Neural crest cell (in vitro differentiated cells): ENCODE data around the gene OSBPL10. TPM values are rescaled to one million over a fixed set of nuclear protein-coding genes. Genes with fewer than 3 reads are reported as not detected.

Experiments used
- DNase-seq: peaks from one replicate; pipeline ENCODE4 v3.0.0; 2021; ENCODE audit warnings: low read depth, mixed read lengths, low spot score
- H3K27ac Mint-ChIP-seq: one replicate; pipeline ENCODE4 v1.8.0; 2021; ENCODE audit warnings: mild to moderate bottlenecking, mixed read lengths; ENCODE audit not compliant: unreplicated experiment
- H3K27me3 Mint-ChIP-seq: 2 replicates; pipeline ENCODE4 v1.8.0; 2021; ENCODE audit warnings: low read depth, mild to moderate bottlenecking, mixed read lengths
- H3K36me3 Mint-ChIP-seq: 2 replicates; pipeline ENCODE4 v1.8.0; 2021; ENCODE audit warnings: low read depth, mild to moderate bottlenecking, mixed read lengths
- H3K4me1 Mint-ChIP-seq: 2 replicates; pipeline ENCODE4 v1.8.0; 2021; ENCODE audit warnings: mixed read lengths
- H3K4me3 Mint-ChIP-seq: one replicate; pipeline ENCODE4 v1.8.0; 2021; ENCODE audit warnings: mild to moderate bottlenecking, mixed read lengths
- H3K9me3 Mint-ChIP-seq: 2 replicates; pipeline ENCODE4 v1.8.0; 2021; ENCODE audit warnings: mixed read lengths
- total RNA-seq: library from RNA; stranded (reverse); gene quantifications from 2 replicates; pipeline ENCODE4 v1.2.1, GENCODE V29; 2021
- TF ChIP-seq, protein P1 (sequence below): fragments of 200-600 bp; sonication (generic); conservative IDR thresholded peaks from 2 replicates; pipeline ENCODE4 v1.5.0; 2021; ENCODE audit warnings: antibody characterized with exemption, mild to moderate bottlenecking

OSBPL10 gene
- total RNA-seq, 1 donor from 2014 or later: 18.7 TPM

DNA sequence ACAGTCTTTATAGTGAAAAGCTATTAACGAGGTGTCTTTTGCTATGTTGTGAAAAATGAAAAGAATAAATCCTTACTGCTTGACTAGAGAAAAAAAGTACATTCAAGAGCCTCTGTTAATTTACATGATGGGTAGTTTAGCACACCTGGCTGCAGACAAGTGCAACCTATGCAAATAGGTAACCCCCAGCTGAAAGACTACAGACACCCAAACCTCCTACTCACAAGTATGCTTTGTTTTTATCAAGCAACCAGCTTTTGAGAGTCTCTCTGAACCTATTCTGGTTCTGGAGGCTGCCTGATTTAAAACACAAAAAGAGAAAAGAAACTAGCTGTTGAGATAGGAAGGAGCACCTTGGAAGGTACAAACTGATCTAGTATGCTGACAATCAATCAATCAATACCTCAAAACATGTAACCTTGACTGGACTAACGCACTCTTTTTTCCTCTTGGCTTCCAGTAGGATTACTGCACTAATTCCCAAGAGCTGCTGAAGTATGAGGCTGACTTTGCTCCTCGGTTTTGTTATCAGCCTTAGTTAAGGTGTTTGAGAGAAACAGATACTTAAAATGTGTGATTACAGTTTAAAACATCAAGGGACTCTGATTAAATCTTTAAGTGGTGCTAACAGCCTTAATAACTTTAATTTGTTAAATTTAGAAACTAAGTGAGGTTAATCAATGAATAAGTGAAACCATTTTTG, 63.6 kb downstream of the OSBPL10 start:
- peaks cover 30% of the 10 kb centered on the region for H3K4me1 Mint-ChIP-seq
- TF ChIP-seq, protein P1, sequence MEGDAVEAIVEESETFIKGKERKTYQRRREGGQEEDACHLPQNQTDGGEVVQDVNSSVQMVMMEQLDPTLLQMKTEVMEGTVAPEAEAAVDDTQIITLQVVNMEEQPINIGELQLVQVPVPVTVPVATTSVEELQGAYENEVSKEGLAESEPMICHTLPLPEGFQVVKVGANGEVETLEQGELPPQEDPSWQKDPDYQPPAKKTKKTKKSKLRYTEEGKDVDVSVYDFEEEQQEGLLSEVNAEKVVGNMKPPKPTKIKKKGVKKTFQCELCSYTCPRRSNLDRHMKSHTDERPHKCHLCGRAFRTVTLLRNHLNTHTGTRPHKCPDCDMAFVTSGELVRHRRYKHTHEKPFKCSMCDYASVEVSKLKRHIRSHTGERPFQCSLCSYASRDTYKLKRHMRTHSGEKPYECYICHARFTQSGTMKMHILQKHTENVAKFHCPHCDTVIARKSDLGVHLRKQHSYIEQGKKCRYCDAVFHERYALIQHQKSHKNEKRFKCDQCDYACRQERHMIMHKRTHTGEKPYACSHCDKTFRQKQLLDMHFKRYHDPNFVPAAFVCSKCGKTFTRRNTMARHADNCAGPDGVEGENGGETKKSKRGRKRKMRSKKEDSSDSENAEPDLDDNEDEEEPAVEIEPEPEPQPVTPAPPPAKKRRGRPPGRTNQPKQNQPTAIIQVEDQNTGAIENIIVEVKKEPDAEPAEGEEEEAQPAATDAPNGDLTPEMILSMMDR: no peak
- no peak for DNase-seq
- peaks cover 11% of the 10 kb centered on the region for H3K9me3 Mint-ChIP-seq
- peaks cover 7% of the 10 kb centered on the region for H3K36me3 Mint-ChIP-seq
- H3K27ac Mint-ChIP-seq: no peak overlapping the region
- H3K27me3 Mint-ChIP-seq: peaks cover 4% of the 10 kb centered on the region
- H3K4me3 Mint-ChIP-seq: no peak overlapping the region

DNA sequence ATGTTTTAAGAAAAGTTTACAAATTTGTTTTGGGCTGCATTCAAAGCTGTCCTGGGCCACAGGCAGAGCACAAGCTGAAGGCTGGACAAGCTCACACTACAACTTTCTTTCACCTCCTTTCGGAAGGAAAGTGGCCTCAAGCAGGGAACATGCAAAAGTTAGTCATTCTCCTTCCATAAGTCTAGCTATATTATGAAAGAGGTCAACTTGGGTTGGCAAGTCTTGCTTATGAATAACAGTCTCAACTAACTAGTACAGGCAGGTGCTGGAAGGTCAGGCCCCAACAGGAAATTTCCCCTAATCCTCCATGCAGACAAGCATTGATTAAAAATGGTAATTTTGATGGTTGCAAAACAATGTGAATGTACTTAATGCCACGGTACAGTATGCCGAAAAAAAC, 69.4 kb downstream of the OSBPL10 start:
- no peak overlapping the region for H3K4me3 Mint-ChIP-seq
- no peaks in the 10 kb centered on the region for H3K27me3 Mint-ChIP-seq
- H3K4me1 Mint-ChIP-seq: peaks cover 15% of the 10 kb centered on the region
- DNase-seq: no peak
- H3K9me3 Mint-ChIP-seq: peaks cover 3% of the 10 kb centered on the region
- H3K27ac Mint-ChIP-seq: no peak overlapping the region
- no peaks in the 10 kb centered on the region for H3K36me3 Mint-ChIP-seq
- TF ChIP-seq, protein P1: no peak

DNA sequence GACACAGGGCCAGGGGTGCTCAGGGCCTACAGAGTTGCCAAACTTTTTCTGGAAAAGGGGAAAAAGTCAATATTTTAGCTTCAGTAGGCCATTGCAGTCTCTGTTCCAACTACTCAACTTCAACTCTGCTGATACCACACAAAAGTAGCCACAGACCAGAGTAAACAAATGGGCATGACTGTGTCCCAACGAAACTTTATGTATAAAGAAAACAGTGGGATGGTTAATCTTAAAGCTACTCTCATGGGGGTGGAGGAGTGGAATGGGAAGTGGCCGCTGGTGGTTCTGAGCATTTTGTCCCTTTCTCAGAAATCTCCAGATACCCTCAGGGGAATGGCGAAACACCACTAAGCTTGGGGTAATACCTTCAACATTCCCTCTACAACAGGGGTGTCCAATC, 69.9 kb downstream of the OSBPL10 start:
- H3K4me3 Mint-ChIP-seq: no peak overlapping the region
- H3K27ac Mint-ChIP-seq: no peak overlapping the region
- no peaks in the 10 kb centered on the region for H3K27me3 Mint-ChIP-seq
- DNase-seq: no peak
- H3K9me3 Mint-ChIP-seq: peaks cover 3% of the 10 kb centered on the region
- H3K4me1 Mint-ChIP-seq: peaks cover 9% of the 10 kb centered on the region
- no peaks in the 10 kb centered on the region for H3K36me3 Mint-ChIP-seq
- TF ChIP-seq, protein P1: no peak

DNA sequence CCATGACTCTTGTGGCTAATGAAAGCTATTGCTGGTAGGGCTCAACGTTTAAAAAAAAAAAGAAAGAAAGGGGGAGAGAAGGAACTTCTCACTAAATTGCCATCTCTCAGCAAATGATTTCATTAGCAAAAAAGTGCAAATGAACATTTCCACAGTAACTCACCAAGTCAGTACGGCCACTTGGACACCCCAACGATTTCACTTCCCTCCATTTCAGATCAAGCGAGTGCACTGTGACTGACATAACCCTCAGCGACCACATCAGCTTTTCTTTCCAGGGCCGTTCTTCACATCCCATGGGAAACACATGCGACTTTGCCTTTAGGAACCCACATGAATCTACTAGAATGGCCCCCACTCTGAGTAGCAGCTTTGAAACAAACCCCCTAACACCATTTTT, 71.6 kb downstream of the OSBPL10 start:
- Mint-ChIP-seq H3K27ac (no peak overlapping the region), H3K36me3 (no peaks in the 10 kb centered on the region), H3K4me1 (peaks cover 16% of the 10 kb centered on the region), H3K4me3 (no peak overlapping the region), H3K9me3 (peaks cover 3% of the 10 kb centered on the region), H3K27me3 (no peaks in the 10 kb centered on the region)
- TF ChIP-seq, protein P1: no peak
- DNase-seq: no peak

DNA sequence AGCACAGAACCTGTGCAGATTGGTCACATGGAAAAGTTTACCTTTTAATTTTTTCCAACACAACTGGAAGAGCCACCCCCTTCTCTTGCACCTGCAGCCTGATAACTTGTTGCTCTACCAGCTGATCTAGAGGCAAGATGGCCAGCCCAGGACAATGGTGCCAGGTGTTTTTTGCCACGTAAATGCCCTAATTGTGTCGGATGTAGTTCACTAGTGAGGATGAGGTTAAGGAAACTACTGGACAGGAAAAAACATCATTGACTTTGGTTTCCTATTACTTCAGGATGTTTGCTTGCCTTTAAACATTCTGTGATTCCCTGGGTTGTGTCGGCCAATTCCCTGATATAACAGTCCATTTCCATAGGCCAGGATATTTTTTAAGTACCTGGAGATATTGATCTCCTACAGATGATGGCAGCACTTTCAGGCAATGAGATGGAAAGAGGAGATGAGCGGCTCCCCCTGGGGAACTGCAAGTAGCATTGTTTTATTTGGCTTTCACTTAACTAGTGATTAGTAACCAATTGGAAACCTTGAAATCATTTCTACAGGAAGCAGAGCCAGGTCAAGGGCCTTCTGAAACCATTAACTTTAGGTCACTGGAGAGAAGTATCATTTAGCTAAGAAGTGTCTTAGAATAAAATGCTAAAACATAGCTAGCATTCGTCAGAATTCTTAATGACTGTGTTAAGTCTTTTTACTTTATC, 72.5 kb downstream of the OSBPL10 start:
- no peak overlapping the region for H3K27ac Mint-ChIP-seq
- peaks cover 3% of the 10 kb centered on the region for H3K9me3 Mint-ChIP-seq
- no peak overlapping the region for H3K4me3 Mint-ChIP-seq
- no peaks in the 10 kb centered on the region for H3K36me3 Mint-ChIP-seq
- H3K4me1 Mint-ChIP-seq: peaks cover 18% of the 10 kb centered on the region
- TF ChIP-seq, protein P1: no peak
- no peaks in the 10 kb centered on the region for H3K27me3 Mint-ChIP-seq
- no peak for DNase-seq
